Activated T-helper 1 cell treated with anti-CD3 and anti-CD28 coated beads, Interleukin-2, amount 50 U/mL, for 16 hours (primary cell): ENCODE data around the gene KRT82.

Source experiments
- DNase-seq, 2 donors: peaks; one replicate each; pipeline ENCODE4 v3.0.0-alpha.2; 2020; ENCODE audit warnings: low read depth in 1 of 2, low spot score in 1 of 2

Gene KRT82

DNA sequence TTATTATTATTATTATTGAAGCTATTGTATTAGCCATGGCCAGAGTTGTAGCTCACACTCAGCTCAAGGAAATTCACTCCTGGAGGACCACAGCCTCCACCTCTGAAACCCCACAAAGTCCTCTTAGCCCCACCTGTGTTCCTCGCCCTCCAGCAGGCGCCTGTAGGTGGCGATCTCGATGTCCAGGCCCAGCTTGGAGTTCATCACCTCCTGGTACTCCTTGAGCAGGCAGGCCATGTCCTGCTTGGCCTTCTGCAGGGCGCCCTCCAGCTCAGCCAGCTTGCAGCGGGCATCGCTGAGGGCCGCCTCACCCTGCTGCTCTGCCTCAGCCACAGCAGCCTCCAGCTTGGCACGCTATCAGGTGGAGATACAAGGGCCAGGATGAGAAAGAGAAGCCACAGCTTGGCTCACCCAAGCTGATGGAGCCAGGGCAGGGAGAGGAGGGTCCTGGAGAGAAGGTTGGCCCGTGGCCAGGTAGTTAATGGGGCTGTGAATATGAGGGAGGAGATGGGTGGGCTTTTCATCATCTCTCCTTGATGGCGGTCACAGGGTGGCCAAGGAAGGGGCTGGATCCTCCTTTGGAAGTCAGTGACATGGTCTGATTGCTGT is 43.9 kb downstream of the KRT82 start:
- no peak for DNase-seq

DNA sequence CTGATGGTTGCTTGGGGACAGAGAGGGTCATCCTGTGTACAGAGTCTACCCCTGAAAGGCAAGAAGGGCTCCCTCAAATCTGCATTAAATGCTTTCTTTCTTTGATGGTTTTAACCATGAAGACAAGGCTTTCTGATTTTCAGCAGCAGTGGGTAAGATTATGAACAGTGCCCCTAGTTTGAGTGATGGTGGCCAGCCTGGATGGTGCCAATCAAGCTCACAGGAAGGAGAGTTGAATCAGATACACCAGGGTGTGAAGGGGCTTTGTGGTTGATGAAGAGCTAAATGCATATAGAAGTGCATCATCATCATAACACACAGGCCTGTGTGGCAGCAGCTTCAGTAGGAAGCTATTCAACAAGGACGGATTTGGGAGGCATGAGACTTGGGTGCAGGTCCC is 44.6 kb downstream of the KRT82 start:
- DNase-seq, result no peak

DNA sequence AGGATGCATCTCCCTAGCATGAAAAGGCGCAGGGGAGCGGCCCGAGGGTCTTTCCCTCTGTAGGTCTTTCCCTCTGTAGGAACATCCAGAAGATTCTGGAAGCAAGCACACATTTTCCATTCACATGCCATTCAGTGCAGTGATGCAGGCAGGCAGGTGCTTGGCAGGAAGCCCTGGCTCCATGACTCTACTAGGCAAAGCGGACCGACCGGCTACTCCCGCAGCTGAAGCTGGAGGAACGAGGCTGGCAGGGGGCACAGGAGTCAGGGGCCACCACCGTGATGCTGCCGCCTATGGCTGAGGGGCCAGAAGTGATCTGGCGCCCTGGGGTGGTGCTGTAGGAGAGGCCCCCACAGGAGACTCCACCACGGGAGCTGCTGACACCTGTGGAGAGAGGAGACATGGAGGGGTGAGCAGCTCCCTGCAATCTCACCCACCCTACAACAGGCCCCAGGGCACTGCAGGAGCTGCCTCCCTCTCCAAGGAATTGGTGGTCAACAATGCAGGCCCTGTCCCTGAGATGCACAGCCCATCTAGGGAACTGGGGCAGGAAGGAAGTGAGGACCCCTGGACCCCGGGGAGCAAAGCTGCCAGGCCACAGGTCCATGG is 45.4 kb downstream of the KRT82 start:
- no peak for DNase-seq

DNA sequence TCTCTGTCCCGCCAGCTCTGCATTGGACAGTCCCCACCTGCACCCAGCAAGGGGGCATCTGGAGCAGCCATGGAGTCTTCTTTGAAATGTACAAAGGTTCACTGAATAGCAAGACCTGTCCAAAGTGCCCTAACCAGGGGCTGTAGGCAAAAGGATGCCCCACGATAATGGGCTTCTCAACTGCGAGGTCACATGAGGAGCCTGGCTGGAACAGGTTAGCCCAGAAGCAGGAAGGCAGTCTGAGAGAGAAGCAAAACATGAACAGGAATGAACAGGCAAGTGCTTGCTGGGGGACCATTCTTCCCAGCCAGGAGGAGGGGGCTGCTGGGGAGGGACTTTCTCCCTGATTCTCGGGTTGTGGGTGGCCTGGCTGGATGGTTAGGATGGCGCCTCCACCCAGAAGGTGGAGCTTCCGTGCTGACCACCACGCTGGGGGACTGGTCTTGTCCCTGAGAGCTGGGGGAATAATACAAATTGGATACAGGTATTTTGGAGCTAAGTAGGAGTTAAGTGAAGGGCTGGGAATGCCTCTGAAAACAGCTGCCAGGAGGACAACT is 46.0 kb downstream of the KRT82 start:
- DNase-seq, result no peak

DNA sequence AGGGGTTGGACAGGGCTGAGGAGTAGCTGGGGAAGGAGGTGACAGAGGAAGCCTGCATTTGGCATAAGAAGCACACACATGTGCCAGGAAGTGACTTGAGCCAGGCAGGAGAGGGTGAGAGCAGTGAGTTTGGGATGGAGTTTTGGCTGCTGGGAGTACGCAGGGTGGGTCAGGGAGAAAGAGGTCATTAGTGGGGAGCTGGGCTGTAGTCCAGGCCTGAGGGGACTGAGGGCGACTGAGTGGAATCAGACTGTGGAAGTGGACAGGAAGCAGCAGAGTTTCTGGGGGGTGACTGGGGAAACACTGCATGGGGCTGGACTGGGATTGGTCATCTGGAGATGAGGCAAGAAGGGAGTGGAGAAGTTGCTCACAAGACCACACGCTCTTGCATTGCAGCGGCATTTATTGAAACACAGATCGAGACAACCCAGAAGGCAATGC is 46.5 kb downstream of the KRT82 start:
- DNase-seq, result no peak

DNA sequence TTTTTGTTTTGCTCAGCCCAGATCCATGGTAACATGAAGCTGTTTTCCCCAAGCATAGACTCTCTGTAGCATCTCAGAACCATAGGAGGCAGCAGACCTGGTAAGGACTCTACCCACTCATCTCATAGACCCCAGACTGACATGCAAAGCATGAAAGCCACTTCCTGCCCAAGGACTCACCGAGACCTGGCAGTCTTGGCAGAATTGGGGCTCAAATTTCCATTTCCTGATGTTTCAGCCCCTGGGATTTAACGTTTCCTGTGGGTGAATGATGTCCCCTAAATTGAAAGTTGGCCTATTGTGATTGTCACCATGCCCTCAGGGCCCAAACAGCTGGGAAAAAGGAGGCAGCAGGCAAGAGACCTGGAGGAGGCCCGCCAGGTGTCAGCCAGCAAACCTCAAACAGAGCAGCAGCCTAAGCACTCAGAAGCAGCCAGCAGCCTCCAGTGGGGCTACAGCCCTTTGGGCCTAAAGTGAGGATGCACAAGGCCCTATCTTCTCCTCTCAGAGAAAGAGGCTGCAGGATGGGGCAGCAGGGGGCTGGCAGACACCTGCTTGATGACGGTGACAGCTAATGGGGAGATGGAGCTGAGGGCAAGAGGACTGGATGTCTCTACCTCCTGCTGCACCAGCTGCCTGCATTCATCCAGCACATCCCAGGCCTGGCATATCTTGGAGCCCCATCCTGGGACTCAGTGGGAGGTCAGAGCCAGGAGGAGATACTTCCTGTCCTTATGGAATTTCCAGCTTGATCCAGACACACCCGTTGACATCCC is 47.4 kb downstream of the KRT82 start:
- no peak for DNase-seq

DNA sequence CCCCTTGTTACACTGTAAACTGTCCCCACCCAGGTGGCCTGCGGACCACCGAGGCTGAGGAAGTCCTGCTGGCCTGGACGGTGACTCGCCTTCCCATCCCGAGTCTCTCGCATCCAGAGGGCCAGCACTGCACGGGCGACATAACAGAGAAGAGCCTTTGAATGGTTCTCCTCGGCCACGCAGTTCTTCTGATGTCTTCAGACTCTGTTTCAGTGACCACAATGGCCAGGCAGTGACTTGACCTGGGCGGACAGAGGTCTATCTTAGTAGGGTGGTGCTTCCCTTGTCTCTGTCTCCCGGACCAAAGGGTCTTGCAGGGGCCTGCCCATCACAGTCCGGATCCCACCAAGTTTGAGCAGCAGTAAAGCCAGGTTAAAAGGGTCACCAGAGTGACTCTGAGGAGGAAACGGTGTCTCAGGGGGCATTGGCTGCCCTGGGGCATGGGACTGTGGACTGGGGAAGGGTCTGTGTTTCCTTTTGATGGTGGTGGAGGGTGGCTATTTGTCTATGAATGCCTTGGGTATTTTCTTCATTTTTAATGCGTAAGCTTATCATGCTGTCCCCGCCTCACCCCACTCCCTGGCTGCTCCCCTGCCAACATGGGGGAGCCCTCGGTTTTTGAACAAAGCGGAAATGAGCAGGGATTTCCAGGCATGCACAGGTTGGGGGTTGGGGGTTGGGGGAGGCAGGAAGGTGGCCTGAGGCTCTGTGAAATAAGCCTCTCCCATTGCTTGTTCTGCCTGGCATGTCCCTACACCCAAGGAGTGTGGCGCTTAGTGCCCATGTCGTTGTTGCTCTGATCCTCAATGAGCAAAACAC is 49.2 kb downstream of the KRT82 start:
- DNase-seq, result no peak

DNA sequence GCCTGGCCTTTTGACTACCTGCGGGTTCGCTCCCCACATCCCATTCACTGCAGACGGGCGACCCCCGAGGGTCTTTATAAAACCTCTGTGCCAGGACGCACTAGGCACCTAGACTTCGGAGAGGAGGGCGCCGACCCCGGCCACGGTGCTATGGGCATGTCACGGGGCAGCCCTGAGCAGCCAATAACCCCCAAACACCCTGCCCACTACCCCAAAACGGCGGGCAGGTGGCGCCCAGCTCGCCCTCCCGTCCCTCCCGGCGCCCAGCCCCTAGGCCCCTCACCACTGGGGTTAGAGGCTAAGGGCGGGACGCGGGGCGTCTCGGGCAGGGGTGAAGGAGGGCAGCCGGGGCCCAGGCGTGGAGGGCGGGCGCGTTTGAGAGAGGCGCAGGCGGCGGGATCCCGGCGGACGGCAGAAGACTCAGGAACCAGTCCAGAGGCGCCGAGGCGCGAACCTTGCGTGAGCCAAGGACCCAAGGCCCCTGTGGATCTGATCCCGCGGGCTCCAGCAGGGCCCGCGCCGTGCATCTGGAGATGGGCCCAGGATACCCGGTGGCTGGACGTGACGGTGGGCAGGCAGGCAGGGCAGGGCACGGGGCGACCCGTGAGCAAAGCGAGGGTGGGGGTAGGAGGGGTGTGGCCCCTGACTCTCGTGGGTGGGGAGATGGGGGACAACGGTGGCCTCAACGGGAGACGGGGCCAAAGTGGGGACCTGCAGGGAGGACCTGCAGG is 49.9 kb downstream of the KRT82 start:
- DNase-seq, result no peak

DNA sequence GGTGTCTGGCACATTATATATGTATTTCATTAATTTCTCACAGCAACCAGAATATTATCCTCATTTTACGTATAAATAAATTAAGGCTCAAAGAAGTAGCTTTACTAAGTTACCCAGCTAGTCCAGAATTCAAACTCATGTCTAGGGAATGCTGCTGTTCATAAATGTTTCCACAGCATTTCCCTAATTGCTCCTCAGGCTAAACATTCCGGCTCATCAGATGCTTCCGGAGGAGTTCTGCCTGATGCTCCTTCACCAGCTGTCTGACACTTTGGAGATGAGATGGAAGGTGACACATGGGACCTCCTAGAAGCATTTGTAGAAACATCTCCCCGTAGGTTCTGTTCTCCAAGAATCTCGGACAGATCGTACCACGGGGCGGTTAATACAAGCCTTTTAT is 51.0 kb downstream of the KRT82 start:
- DNase-seq, result no peak

DNA sequence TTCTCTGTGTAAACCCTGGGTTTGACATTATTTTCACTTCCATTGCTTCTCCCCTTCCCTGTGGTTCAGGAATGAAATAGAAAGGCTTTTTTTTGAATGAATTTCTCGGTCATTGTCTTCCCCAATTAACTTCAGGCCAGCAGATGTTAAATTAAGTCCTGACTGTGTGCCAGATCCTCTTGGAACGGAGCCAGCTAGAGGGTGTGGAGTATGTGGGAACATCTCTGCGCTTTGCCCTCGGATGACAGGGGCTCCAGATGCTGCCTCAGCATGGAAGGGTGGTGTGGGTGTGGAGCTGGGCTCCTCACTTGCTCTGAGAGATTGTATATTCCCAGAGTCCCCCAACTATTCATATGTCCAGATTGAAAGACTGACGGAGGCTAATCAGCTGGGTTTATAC is 51.9 kb downstream of the KRT82 start:
- DNase-seq, result no peak

DNA sequence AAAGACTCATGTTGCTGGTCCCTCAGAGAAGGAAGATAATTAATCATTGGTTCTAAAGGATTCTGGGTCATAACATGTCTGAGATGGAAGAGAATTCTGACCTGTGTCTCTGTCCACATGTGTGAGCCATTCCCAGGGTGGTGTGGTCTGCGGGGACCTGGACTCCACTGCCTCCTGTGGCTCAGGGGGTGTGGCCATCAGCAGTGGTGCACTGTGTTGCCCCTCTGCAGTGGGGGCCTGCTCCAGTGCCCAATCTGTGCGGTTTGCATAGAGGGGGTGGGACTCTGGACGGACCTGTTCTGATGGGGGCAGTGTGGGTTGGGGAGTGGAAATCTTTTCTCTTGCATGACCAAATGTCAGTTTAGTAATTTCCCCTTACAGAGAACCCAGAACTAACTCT is 52.4 kb downstream of the KRT82 start:
- DNase-seq, result no peak

DNA sequence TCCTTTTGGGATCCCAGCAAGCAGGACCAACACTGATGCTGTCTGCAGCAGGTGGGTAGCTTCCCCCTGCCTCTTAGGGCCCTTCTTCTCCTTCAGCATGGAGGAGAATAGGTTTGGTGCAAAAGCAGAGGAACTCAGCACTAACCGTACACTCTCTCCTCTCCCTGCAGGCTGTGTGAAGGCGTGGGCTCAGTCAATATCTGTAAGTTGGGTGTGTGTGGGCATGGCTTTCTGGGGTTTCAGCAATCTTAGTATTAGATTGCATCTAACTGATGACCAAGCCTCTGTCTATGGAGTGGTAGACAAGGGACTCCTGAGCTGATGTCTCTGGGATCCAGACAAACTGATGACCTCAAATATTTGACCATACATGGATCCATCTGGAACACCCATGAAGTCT is 53.2 kb downstream of the KRT82 start:
- DNase-seq, result no peak

DNA sequence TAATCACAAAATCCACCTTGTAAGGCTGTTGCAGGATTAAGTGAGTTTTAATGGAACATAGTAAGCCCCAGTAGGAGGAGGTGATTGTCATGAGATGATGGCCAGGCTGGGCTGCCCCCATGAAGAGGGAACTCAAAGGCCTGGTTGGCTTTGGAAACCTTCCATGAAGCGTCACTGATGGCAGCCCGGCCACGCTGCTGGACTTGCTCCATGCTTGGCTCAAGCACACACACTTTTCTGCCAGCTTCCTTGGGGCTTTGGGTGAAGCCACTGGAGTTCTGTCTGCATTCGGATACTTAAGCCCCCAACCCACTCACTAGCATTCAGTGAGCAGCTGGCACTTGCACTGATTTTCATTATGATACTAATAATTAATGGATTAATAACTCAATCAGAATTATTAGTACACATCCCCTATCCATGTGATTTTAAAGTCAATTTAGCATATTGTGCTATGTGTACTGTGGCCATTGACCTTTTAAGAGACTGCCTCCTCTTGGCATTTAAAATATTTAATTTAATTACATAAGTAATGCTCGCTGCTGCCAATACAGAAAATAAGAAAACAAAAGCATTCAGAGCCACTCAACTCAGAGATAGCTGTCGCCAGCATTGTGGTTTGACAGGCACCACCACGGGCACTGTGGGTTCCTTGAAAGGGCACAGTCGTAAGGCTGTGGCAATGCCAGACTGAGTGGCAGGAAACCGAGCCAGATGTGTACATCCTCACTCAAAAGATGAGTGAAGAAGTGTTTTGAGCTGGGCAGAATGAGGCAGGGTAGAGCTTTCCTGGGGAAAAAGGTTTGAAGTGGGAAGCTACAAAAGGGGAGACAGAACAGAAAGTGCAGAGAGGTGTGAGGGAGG is 54.7 kb downstream of the KRT82 start:
- peak; percentile 9 to 25 for DNase-seq

DNA sequence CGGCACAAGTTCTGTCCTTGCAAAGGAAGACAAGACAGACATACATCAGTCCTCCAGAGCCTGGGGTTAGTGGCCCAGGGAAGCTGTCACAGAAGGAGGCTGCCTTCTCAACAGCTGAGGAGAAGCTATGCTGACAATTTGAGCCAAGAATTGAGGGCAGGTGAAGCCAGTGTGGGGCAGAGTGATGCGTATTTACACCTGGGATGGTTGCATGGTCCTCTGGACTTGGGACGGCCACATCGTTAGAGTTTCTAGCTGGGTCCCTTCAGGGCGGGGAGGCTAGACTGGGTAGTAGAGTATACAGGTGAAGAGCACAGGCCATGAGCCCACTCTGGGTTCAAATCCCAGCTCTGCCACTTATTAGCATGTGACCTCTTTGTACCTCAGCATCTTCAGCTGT is 55.3 kb downstream of the KRT82 start:
- no peak for DNase-seq

DNA sequence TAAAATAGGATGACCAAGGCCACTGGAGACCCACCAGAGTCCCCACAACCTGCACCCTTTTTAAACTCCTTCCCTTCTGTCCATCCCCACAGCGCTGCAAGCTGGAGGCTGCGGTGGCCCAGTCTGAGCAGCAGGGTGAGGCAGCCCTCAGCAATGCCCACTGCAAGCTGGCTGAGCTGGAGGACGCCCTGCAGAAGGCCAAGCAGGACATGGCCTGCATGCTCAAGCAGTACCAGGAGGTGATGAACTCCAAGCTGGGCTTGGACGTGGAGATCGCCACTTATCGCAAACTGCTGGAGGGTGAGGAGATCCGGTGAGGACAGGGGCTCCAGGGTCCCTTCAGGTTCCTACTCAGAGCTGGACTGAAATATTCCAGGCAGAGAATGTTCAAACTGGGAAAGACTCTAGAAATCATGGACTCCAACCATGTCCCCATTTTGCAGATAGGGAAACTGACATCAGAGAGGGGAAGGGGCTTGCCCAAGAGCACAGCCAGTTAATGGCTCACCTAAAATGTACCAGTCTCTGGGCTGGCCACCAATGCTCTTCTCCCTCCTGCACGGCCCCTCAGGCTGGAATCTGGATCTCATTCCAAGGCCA is 56.0 kb downstream of the KRT82 start:
- DNase-seq, result no peak

DNA sequence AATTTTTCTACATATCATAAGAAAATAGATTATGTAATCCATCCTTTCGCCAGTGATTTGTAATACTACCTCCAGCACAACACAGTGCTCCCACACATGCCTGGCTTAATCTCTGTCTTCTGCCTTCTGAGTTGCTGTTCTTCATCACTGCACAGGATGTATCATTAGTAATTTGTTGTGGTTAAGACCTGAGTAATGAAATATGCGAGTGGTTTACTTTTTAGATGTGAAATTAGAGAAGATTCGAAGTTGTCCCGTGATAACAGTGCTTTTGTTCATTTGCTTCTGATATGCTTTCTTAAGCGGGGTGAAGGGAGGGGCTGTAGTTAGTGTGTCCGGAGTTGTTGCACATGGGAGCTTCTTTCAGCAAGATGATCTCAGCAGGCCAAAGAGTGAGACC is 56.9 kb downstream of the KRT82 start:
- DNase-seq, result no peak

DNA sequence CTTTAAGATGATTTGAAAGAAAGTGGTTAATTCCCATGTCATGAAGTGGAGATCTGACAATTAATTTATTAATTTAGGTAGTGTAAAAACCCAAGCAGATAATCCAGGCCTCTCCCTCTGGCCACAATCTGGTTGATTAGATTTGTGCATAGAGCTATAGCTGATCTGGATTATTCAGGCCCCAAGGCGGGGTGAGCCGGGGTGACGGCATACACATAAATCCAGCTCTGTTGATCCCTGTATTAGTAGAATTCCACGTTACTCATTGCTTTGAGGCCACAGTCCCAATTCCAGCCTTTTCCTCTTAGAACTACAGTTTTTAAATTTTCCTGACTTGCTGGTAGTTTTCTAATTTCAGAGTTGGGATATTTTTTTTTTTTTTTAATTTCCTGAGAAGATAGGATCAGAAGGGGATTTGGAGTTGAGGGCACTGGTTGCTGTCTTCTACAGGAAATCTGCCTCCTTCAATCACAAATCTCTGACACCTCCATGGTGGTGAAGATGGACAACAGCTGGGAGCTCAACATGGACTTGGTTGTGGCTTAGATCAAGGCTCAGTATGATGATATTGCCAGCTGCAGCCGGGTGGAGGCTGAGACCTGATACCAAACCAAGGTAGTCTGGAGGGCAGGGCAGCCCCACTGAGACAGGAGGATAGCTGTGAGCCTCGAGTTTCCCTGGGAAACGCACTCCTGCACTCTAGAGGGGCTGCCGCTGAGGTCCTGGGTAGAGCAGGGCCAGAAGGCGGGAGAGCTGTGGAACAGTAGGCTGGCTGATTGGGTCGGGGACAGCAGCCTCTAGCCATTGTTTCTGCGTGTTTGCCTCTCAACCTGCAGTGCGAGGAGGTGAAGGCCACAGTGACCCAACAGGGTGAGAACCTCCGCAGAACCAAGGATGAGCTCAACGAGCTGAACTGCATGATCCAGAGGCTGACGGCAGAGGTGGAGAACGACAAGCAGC is 58.3 kb downstream of the KRT82 start:
- DNase-seq, result no peak

DNA sequence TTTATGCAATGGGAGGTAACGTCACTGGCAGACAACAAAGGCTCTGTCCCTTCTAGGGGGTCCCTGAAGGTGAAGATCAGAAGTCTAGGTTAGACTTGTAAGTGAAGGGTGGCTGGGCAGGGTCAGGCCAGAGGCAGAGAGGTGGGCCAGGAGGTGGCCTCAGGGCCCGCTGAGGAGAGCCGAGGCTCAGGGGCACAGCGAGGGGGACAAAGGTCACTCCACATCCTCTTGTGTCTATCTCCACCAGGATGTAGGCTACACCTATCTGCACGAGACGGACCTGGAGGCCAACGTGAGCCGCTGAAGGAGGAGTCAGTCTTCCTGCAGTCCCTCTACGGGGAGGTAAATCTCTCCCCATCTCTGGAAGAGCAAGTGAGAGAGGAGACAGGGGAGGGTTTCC is 59.1 kb downstream of the KRT82 start:
- no peak for DNase-seq
